Endothelial cell of umbilical vein (primary cell): ENCODE data around the gene MCC.

Experiments used
- EZH2 ChIP-seq: IDR thresholded peaks from 2 replicates; pipeline ENCODE4 v1.6.1; 2012; ENCODE audit warnings: borderline replicate concordance, low read depth, mild to moderate bottlenecking, moderate library complexity, low read length, inconsistent platforms; ENCODE audit not compliant: severe bottlenecking
- GATA2 ChIP-seq: IDR thresholded peaks from 2 replicates; pipeline ENCODE4 v1.7.0; 2011; ENCODE audit warnings: low read depth, mild to moderate bottlenecking, moderate library complexity, mixed read lengths, low read length; ENCODE audit not compliant: insufficient read length, insufficient read depth
- POLR2A ChIP-seq: IDR thresholded peaks from 2 replicates; pipeline ENCODE4 v1.6.1; 2012; ENCODE audit warnings: low read depth, mild to moderate bottlenecking, control low read depth, low read length
- TF ChIP-seq, protein P1 (sequence below), 2 donors: IDR thresholded peaks; 1 replicate in 1 of 2; 2 replicates in 1 of 2; pipeline ENCODE4 v1.5.1; 2011; ENCODE audit warnings: low read length in 2 of 2, mild to moderate bottlenecking in 2 of 2, moderate library complexity in 2 of 2, control low read depth in 1 of 2, inconsistent platforms in 1 of 2, low read depth in 1 of 2; ENCODE audit not compliant: insufficient read depth in 1 of 2; ENCODE audit errors: extremely low read depth in 1 of 2

DNA sequence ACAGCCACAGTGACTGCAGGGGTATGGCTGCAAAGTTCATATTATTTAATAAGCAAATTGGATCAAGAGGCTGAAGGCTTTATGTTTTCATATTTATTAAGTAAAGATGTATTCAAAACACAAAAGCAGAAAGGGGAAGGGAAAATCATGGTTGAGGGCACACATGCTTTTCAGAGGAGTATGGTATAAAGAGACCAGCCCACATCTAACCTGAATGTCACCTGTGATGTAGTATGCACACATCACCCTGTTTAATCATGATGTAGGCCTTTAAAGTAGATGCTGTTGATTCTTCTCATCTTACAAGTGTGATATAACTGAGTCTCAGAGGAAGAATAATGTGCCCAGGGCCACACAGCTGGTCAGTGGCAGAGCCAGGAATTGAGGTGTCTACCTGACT, 299.8 kb downstream of the MCC start:
- TF ChIP-seq EZH2 (no peak), GATA2 (no peak), POLR2A (no peak)
- TF ChIP-seq, protein P1, sequence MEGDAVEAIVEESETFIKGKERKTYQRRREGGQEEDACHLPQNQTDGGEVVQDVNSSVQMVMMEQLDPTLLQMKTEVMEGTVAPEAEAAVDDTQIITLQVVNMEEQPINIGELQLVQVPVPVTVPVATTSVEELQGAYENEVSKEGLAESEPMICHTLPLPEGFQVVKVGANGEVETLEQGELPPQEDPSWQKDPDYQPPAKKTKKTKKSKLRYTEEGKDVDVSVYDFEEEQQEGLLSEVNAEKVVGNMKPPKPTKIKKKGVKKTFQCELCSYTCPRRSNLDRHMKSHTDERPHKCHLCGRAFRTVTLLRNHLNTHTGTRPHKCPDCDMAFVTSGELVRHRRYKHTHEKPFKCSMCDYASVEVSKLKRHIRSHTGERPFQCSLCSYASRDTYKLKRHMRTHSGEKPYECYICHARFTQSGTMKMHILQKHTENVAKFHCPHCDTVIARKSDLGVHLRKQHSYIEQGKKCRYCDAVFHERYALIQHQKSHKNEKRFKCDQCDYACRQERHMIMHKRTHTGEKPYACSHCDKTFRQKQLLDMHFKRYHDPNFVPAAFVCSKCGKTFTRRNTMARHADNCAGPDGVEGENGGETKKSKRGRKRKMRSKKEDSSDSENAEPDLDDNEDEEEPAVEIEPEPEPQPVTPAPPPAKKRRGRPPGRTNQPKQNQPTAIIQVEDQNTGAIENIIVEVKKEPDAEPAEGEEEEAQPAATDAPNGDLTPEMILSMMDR (IDR thresholded peaks at IDR 0.05; ENCODE audit: extremely low read depth in 1 of 2, insufficient read depth in 1 of 2, low read depth in 1 of 2, low read length in 2 of 2), result no peak
